GM18505 (cell line): ENCODE data around the gene CD82.

ENCODE experiments used
- ATAC-seq: cut with Tn5 transposase; IDR thresholded peaks from one replicate; pipeline ENCODE4 v1.9.1; 2021; ENCODE audit not compliant: unreplicated experiment
- POLR2A ChIP-seq: IDR thresholded peaks from 4 replicates; pipeline ENCODE4 v1.6.1; 2011; ENCODE audit warnings: borderline replicate concordance; ENCODE audit not compliant: insufficient read depth, insufficient read length; ENCODE audit errors: extremely low read depth

The CD82 gene

DNA sequence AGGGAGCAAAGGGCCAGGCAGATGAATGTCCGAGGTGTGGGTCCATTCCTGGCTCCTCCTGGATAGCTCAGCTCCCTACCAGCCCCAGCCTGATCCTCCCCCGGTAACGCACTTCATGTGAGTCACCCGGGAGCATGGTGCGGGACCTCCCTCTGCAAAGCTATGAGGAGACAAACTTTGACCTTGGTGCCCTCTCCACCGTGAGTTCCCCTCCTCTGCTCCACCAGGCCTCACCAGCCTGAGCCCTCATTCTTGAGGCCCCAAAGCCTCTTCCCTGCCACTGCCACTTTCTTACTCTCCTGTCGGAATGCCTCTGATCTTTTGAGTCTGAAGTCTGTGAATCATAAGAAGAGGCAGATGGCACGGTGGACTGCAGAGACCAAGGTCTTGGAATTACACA is 37.4 kb upstream of the CD82 start:
- ATAC-seq, result no peak
- TF ChIP-seq POLR2A, result no peak

DNA sequence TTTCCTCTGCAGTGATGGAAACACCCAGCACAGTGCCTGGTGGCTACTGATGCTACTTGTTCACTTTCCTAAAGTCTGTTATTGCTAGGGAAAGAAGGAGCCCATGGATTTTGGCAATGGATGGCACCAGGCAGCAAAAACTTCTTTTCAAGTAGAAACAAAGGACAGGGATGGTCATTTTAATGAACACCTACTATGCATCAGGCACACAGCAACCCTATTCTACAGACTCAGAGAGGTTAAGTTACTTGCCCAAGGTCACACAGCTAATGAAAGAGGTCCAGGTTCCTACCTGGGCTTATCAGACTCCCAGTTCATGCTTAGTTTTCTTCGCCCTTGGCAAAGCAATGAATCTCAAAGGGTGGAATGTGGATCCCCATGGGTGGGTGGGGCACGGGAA is 36.9 kb upstream of the CD82 start:
- no peak for ATAC-seq
- TF ChIP-seq POLR2A, result no peak

DNA sequence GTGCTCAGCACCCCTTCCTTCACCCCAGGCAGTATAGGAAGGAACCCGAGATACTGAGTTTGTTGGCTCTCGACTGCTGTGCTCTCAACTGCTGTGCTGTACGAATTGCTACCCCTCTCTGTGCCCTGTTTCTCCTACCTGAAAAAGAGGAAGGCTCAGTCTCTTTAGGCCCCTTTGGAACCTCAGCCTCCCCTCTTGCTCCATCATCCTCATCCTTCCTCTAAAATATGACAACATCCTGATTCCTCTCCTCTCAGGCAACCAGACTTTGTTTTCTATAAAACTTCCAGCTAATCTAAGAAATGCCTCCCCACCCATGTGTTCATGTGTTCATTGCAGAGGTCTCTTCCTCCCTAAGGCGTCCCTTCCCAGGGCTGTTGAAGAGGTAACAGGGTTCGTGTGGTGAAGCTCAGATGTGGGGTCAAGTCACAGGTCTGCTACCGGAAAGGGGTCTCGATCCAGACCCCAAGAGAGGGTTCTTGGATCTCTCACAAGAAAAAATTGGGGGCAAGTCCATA is 35.5 kb upstream of the CD82 start:
- no peak for ATAC-seq
- no peak for TF ChIP-seq POLR2A

DNA sequence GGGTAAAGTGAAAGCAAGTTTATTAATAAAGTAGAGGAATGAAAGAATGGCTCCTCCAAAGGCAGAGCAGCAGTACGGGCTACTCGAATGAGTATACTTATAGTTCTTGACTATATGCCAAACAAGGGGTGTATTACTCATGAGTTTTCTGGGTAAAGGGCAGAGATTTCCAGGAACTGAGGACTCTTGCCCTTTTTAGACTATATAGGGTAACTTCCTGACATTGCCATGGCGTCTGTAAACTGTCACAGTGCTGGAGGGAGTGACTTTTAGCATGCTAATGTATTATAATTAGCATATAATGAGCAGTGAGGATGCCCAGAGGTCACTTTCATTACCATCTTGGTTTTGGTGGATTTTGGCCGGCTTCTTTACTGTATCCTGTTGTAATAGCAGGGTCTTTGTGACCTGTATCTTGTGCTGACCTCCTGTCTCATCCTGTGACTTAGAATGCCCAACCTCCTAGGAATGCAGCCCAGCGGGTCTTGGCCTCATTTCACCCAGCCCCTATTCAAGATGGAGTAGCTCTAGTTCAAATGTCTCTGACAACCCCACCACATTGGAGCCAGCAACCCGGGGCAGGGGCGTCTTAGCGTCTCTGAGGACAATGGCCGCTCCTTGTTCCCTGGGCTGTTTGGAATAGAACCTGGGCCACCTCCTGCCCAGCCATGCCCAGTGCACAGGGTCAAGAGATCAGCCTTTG is 34.9 kb upstream of the CD82 start:
- no peak for TF ChIP-seq POLR2A
- no peak for ATAC-seq

DNA sequence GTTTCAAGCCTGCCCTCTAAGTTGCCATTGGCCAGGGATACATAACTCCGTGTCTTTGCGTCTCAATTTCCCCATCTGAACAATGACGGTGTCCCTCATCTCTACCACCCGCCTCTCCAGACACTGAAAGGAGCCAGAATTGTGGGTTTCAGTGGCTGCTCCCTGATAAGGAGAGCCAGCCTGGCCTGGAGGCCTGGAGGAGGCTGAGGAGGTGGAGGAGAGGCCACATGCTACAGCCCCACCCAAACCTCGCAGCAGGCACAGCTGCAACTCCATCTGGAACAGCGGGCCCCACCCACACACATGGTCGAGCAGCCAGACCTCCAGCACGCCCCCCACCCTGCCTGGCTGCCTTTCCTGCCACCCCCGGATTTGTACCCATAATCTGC is 34.4 kb upstream of the CD82 start:
- TF ChIP-seq POLR2A, result no peak

DNA sequence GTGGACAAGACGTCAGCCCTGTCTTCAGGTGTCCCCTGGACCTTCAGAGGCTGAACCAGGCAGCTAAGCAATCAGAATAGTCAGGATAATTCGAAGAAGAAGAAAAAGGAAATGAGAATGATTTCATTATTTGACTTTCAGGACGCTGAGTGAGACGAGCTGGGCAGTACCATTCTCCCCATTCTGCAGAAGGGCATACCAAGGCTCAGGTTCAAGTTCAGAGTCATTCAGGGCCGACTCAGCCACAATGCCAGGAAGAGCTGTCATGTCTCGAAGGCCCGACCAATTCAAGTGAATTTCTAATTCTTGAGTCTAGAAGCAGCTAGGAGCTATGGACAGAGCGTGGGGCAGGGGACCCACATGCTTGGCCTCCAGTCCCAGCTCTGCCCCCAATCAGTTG is 33.8 kb upstream of the CD82 start:
- no peak for TF ChIP-seq POLR2A
- no peak for ATAC-seq

More for the DNA sequence above, 34.4 kb upstream of the CD82 start:
- ATAC-seq, result no peak

DNA sequence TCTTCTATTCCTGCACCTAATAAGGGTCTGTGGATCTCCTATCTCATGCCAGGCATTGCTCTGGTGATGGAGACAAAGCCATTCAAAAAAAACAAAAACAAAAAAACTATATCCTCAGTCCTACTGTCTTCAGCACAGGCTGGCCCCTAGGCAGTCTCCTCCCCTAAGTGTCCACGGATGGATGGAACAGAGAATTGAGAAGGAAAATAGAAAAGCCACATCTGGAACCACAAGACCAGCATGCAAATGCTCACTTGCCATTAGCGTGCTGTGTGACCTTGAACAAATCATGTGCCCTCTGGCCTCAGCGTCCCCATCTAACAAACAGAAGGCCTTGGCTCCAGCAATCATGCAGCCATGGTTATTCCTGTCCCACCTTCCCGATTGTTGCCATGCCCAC is 32.7 kb upstream of the CD82 start:
- TF ChIP-seq POLR2A, result no peak
- no peak for ATAC-seq

DNA sequence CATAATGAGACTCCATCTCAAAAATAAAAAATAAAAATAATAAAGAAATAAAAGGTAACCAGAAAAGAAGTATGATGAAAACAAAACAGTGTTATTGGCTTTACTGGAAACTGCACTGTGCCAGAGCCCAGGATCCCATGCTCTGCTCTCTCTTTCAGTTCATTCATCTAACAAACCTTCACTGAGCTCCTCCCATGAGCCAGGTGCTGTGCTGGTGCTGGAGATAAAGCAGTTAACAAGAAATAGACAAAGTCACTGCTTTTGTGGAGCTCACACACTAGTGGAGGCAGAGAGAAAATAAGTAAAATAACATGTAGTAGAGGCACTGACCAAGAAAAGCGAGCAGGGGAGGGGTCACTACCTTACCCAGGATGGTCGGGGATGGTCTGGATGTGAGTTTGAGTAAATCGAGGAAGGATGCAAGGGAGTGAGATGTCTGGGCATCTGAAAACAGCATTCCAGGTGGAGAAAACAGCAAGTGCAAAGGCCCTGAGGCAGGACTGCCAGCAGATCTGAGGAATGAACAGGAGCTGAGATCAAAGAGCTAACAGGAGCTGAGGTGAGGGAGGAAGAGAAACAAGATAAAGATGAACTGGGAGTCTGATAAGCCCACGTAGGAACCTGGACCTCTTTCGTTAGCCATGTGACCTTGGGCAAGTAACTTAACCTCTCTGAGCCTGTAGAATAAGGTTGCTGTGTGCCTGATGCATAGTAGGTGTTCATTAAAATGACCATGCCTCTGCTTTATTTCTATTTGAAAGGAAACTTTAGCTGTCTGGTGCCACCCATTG is 31.3 kb upstream of the CD82 start:
- no peak for ATAC-seq
- TF ChIP-seq POLR2A, result no peak

DNA sequence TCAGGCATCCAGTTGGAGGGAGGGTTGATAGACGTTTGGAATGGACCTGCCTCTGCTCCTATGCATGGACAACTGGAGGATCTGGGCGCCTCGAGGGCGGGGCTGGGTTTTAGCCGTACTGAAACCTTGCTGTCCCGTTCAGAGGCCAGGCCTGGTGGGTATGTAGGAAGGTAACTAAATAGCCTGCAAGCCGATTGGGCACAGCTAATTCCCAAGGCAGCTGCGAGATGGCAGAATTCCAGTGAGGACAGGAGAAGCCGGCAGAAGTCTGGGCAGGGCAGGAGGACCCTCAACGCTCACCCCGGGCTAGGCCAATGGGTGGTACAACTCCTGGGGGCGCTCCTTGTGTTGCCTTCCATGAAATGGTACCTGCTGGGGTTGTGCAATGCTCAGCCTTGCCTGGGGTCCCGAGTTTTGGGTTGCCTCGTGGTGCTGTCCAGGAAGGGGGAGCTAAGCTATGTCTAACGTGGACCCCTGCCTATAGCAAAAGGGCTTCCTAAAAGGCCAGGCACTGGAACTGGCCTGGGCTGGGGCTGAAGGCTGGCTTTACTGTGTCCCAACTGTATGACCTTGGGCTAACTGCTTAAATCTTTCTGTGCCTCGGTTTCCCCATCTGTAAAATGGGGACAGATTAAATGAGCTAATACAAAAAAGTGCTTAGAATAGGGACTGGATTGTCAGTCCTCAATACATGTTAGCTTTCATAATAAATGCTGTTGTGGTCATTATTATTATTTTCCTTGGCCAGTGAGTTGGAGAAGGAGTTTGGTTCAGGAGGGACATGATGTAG is 30.1 kb upstream of the CD82 start:
- ATAC-seq, result no peak
- TF ChIP-seq POLR2A, result no peak

DNA sequence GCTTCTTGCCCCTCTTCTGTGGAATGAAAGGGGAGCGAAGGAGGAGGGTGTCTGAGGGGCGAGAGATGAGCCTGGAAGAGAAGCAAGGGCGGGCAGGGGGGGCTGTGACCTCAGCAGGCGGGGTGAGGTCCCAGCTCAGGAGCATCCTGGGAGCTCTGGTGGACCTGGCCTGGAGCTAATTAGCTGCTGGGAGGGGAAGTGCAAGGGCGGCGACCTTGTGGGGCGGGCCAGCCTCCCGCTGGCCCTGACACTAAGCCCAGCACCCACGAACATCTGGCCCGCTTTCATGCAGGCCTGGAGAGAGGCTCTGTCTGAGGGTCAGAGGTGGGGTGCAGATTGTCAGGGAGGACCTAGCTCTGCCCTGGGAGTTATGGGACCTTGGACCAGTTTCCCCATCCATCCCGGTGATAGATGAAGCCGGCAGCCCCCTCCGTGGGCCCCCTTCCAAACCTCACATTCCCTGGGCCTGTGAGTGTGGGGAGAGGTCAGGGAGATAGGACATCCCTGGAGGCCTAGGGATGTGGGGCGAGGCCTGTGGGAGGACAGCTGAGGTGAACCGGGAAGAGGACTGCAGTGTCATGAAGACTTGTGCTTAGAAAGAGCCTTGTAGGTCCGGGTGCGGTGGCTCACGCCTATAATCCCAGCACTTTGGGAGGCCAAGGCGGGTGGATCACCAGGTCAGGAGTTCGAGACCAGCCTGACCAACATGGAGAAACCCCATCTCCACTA is 28.5 kb upstream of the CD82 start:
- ATAC-seq, result no peak
- TF ChIP-seq POLR2A, result no peak

DNA sequence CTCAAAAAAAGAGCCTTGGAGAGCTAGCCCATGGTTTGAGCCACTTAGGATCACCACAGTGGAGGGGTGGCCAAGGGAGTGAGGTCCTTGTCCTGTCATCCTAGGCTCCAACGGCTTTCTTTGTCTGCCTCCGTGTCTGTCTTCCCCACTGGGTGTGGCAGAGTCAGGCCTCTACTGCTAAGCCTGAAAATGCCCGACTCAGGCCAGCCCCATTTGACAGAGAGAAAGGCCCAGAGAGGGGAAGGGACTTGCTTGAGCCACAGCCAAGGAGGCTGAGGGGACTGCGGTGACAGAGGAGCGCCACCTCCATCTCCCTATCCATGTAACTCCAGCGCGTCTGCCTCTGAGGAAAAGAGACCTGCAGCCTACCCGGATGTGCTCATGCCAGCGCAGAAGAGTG is 27.8 kb upstream of the CD82 start:
- no peak for TF ChIP-seq POLR2A
- no peak for ATAC-seq

DNA sequence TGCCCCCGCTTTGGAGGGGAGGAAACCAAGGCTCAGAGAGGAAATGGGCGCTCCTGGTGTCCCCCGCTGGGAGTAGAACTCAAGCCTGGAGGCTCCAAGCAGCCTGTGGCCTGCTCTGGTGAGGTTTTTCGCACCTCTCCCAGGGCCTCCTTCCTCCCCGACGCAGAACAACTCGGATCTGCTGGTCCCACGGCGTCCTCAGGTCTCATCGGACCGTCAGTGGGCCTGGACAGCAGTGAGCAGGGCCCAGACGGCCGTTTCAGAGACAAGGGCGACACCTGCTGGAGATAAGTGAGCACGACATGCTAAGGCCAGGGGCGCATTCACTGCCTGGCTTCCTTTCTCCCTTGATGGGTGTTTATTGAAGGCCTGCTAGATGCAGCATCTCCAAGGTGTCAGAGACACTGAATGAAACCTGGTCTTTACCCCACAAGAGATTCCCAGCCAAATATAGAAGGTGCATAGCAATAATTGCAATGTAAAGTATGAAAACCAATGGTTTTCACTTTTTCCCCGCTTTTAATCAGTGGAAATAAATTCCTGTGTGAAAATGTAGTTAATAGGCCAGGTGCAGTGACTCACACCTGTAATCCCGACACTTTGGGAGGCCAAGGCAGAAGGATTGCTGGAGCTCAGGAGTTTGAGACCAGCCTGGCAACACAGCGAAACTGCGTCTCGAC is 26.9 kb upstream of the CD82 start:
- TF ChIP-seq POLR2A, result no peak
- ATAC-seq, result peak; percentile 81

DNA sequence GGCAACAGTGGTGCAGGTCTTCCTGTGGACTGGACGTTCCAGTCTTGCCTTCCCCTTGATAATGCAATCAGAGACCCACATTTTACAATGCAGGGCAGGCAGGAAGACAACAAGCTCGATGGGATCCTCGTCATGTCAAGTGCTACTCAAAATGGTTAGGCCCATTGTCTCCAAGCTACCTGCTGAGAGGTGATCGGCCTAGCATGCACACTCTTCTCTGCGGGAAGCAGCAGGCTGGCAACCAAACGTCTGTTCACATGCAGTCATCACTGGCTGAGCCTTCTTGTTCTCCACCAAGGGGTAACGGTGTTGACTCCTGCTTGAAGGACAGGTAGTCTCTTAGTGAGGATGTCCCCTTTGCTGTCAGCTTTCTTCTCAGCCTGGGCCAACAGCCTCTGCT is 25.5 kb upstream of the CD82 start:
- no peak for ATAC-seq
- no peak for TF ChIP-seq POLR2A

DNA sequence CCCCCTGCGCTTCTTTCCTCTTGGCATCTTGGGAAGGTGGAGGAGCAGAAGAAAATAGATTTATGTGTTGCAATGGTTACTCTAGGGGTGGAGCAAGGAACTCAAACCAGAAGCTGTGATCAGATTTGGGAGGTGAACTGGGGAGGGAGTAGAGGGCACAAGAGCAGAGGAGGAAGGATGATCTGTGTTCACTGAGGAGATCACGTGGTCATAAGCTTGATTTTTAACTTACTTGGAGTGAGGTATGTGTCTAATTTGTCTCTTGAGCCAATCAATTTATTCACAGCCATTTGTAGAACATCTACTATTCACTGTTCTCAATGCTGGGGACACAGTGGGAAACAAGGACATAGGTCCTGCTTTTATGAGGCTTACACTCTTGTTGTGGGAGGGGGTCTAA is 24.8 kb upstream of the CD82 start:
- no peak for ATAC-seq
- no peak for TF ChIP-seq POLR2A
